C4-2B (cell line): ENCODE data around the gene LYST.

Source experiments
- ZFX ChIP-seq: fragments of 450-650 bp; IDR thresholded peaks from 2 replicates; pipeline ENCODE4 v1.6.1; 2017
- TF ChIP-seq, protein P1 (sequence below): fragments of 450-650 bp; conservative IDR thresholded peaks from 2 replicates; pipeline ENCODE4 v1.5.1; 2017; ENCODE audit warnings: mild to moderate bottlenecking

DNA sequence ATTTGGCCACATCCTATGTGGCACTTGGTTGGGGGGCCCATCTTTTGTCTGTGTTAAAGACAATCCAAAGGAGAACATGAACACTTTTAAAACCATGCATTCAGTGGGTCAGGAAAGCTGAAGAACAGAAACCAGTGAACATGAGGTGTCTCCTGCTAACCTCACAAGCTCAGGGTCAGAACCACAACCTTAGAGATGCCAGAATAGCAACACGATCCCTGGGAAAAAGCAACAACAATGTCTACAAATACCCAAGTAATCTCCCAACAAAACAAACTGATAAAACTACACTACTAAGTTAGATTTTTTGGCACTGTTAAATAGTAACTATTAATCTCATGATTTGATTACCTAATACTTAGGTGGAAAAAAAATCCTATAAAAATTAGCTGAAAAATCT is 183.1 kb downstream of the LYST start:
- TF ChIP-seq, protein P1, sequence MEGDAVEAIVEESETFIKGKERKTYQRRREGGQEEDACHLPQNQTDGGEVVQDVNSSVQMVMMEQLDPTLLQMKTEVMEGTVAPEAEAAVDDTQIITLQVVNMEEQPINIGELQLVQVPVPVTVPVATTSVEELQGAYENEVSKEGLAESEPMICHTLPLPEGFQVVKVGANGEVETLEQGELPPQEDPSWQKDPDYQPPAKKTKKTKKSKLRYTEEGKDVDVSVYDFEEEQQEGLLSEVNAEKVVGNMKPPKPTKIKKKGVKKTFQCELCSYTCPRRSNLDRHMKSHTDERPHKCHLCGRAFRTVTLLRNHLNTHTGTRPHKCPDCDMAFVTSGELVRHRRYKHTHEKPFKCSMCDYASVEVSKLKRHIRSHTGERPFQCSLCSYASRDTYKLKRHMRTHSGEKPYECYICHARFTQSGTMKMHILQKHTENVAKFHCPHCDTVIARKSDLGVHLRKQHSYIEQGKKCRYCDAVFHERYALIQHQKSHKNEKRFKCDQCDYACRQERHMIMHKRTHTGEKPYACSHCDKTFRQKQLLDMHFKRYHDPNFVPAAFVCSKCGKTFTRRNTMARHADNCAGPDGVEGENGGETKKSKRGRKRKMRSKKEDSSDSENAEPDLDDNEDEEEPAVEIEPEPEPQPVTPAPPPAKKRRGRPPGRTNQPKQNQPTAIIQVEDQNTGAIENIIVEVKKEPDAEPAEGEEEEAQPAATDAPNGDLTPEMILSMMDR, result no peak
- no peak for TF ChIP-seq ZFX
